ENCODE results near the gene ST3GAL3.

The ST3GAL3 gene

GRCh38 chr1:43969416-43969745 is 262.0 kb downstream of the ST3GAL3 start:
- TF ChIP-seq POLR2AphosphoS5 (IDR thresholded peaks at IDR 0.05; ENCODE audit: low read depth, low read length), result no peak
- no peak; a peak in 1 of 4 replicates for TF ChIP-seq REST (IDR thresholded peaks at IDR 0.05; ENCODE audit: insufficient read depth in 1 of 2, low read depth in 2 of 2, low read length in 2 of 2)
- TF ChIP-seq SIN3A (IDR thresholded peaks at IDR 0.05; ENCODE audit: borderline replicate concordance, insufficient read depth, low read length), result no peak
- no peak for TF ChIP-seq TAF1 (IDR thresholded peaks at IDR 0.05; ENCODE audit: borderline replicate concordance, insufficient read depth, low read length)
- TF ChIP-seq FOXP2 (optimal IDR thresholded peaks at IDR 0.05; ENCODE audit: borderline replicate concordance, extremely low read depth, extremely low read length, insufficient read depth), result no peak

GRCh38 chr1:43969746-43970466 is 262.6 kb downstream of the ST3GAL3 start, which contains the start of gene DPH2:
Gene DPH2 (plus strand): TSS chr1:43970010. CDS start chr1:43970176, 166 bp downstream.
- TF ChIP-seq FOXP2 (optimal IDR thresholded peaks at IDR 0.05; ENCODE audit: borderline replicate concordance, extremely low read depth, extremely low read length, insufficient read depth) (peak; percentile 28), SIN3A (IDR thresholded peaks at IDR 0.05; ENCODE audit: borderline replicate concordance, insufficient read depth, low read length) (peak; percentile 91; the same call in 1 of the 2 replicates), REST (IDR thresholded peaks at IDR 0.05; ENCODE audit: insufficient read depth in 1 of 2, low read depth in 2 of 2, low read length in 2 of 2) (peak in 1 of 2 experiments; percentile 43; a peak in 2 of 4 replicates), POLR2AphosphoS5 (IDR thresholded peaks at IDR 0.05; ENCODE audit: low read depth, low read length) (0 out of 2 replicates have a peak, but pooled peaks have one; percentile 53), TAF1 (IDR thresholded peaks at IDR 0.05; ENCODE audit: borderline replicate concordance, insufficient read depth, low read length) (no peak)

GRCh38 chr1:43970502-43970901 is 263.2 kb downstream of the ST3GAL3 start:
- TF ChIP-seq POLR2AphosphoS5 (IDR thresholded peaks at IDR 0.05; ENCODE audit: low read depth, low read length) (no peak), REST (IDR thresholded peaks at IDR 0.05; ENCODE audit: insufficient read depth in 1 of 2, low read depth in 2 of 2, low read length in 2 of 2) (no peak), TAF1 (IDR thresholded peaks at IDR 0.05; ENCODE audit: borderline replicate concordance, insufficient read depth, low read length) (no peak), FOXP2 (optimal IDR thresholded peaks at IDR 0.05; ENCODE audit: borderline replicate concordance, extremely low read depth, extremely low read length, insufficient read depth) (no peak), SIN3A (IDR thresholded peaks at IDR 0.05; ENCODE audit: borderline replicate concordance, insufficient read depth, low read length) (no peak)

- no peak for TF ChIP-seq POLR2AphosphoS5 (IDR thresholded peaks at IDR 0.05; ENCODE audit: low read depth, low read length)
- no peak for TF ChIP-seq SIN3A (IDR thresholded peaks at IDR 0.05; ENCODE audit: borderline replicate concordance, insufficient read depth, low read length)
- no peak for TF ChIP-seq FOXP2 (optimal IDR thresholded peaks at IDR 0.05; ENCODE audit: borderline replicate concordance, extremely low read depth, extremely low read length, insufficient read depth)
- TF ChIP-seq TAF1 (IDR thresholded peaks at IDR 0.05; ENCODE audit: borderline replicate concordance, insufficient read depth, low read length), result no peak
- TF ChIP-seq REST (IDR thresholded peaks at IDR 0.05; ENCODE audit: insufficient read depth in 1 of 2, low read depth in 2 of 2, low read length in 2 of 2), result no peak
These were observed 263.6 kb downstream of the ST3GAL3 start for GRCh38 chr1:43970911-43971310.

All from PFSK-1 (cell line).